Right lobe of liver (tissue), 6 donors: Measurements from ENCODE around the gene NAPA. TPM values are rescaled to one million over a fixed set of nuclear protein-coding genes. Genes with fewer than 3 reads are reported as not detected.

Experiments
- ATAC-seq, 4 donors: fragments of 200-7000 bp; cut with Tn5 transposase; one replicate each; pipeline ENCODE4 v1.9.1; 2020; ENCODE audit warnings: mild to moderate bottlenecking in 4 of 4, moderate library complexity in 4 of 4
- DNase-seq, 3 donors: peaks; one replicate each; pipeline ENCODE4 v3.0.0-alpha.2; 2020
- H3K27ac ChIP-seq, 3 donors: fragments of 200-600 bp; one replicate each; pipeline ENCODE4 v1.8.0; 2022
- H3K27me3 ChIP-seq, 2 donors: fragments of 200-600 bp; one replicate each; pipeline ENCODE4 v1.8.0; 2022
- H3K36me3 ChIP-seq, 4 donors: fragments of 200-600 bp; sonication (generic) in 1 of 4; one replicate each; pipeline versions ENCODE4 v1.5.1 to v1.8.0; 2017 to 2022; ENCODE audit warnings: control low read depth in 1 of 4
- H3K4me1 ChIP-seq, 4 donors: fragments of 200-600 bp; sonication (generic) in 1 of 4; one replicate each; pipeline versions ENCODE4 v1.5.1 to v1.8.0; 2017 to 2022; ENCODE audit warnings: control low read depth in 1 of 4
- H3K4me3 ChIP-seq, 3 donors: fragments of 200-600 bp; one replicate each; pipeline ENCODE4 v1.8.0; 2022
- H3K9me3 ChIP-seq, 4 donors: fragments of 200-600 bp; sonication (generic) in 1 of 4; one replicate each; pipeline versions ENCODE4 v1.5.1 to v1.8.0; 2017 to 2022; ENCODE audit warnings: control low read depth in 1 of 4
- CTCF ChIP-seq, 4 donors: fragments of 200-600 bp in 3 of 4; fragments of 450-650 bp in 1 of 4; IDR thresholded peaks; one replicate each; pipeline versions ENCODE4 v1.5.1 to v1.8.0; 2016 to 2022; ENCODE audit warnings: antibody characterized with exemption in 4 of 4, mild to moderate bottlenecking in 2 of 4
- POLR2A ChIP-seq: fragments of 450-650 bp; IDR thresholded peaks from one replicate; pipeline ENCODE4 v1.6.1; 2017; ENCODE audit warnings: antibody characterized with exemption, mild to moderate bottlenecking
- WGBS: methylation state at CpG from one replicate; pipeline ENCODE4 v1.1.6; 2018; ENCODE audit warnings: low coverage, low lambda C conversion rate; ENCODE audit not compliant: insufficient coverage; ENCODE audit errors: missing lambda C conversion rate; 5-methylcytosine and 5-hydroxymethylcytosine counted together
- intact Hi-C, 2 donors: fragments of 100-400 bp; cut with DNase I; formaldehyde crosslinking; loops; one replicate each; pipeline versions ENCODE4 v1.11.2 to v1.14.1; 2022
- total RNA-seq, 6 experiments: library from RNA; depleted of rRNA in 2 of 6; stranded (reverse); fragments of >200 nt in 2 of 6; fragmentation: NEBNext Ultra II Directional in 3 of 6; extraction: Animal tissue kit (Norgen Biotek cat#: 25700) in 3 of 6; gene quantifications; one replicate each; pipeline versions ENCODE4 v1.1.0 to v1.2.4, GENCODE V29; 2016 to 2023
- donor health status: DM: no; HTN: yes; CAD: no.
- donor health status: DM: no; HTN: no; CAD: no.
- donor health status: DM: no; HTN: no; CAD: no.
- donor health status: DM: no; HTN: yes; CAD: no.
- donor health status: DM: no; HTN: yes; CAD: no.

Gene NAPA
- total RNA-seq, 6 experiments from 2014 or later = 83.0 to 179 (median 96.0) TPM

GRCh38 chr19:47469719-47470118 is 45.1 kb downstream of the NAPA start:
- intact Hi-C loops = no loop called here
- Histone ChIP-seq H3K9me3 (no peaks in the 10 kb centered on the region), H3K4me1 (no peaks in the 10 kb centered on the region), H3K4me3 (no peak overlapping the region), H3K27me3 (no peaks in the 10 kb centered on the region), H3K36me3 (no peaks in the 10 kb centered on the region), H3K27ac (no peak overlapping the region)
- TF ChIP-seq CTCF (IDR thresholded peaks at IDR 0.05) (no peak), POLR2A (no peak)
- ATAC-seq (no peak), DNase-seq (peak in 1 of 3 donors; percentile 24)
- 13% methylated on average over 6 of the region's 12 CpGs for WGBS

GRCh38 chr19:47469363-47469700 is 45.5 kb downstream of the NAPA start:
- H3K4me3 ChIP-seq = no peak overlapping the region
- no peaks in the 10 kb centered on the region for H3K9me3 ChIP-seq
- intact Hi-C loops = no loop called here
- H3K4me1 ChIP-seq = no peaks in the 10 kb centered on the region
- no peak overlapping the region for H3K27ac ChIP-seq
- no peaks in the 10 kb centered on the region for H3K27me3 ChIP-seq
- no peak for TF ChIP-seq CTCF (IDR thresholded peaks at IDR 0.05)
- no peak for TF ChIP-seq POLR2A
- no peak for ATAC-seq
- peak in 1 of 3 donors; percentile 23 for DNase-seq
- WGBS = 5% methylated on average over 3 of the region's 6 CpGs
- H3K36me3 ChIP-seq = no peaks in the 10 kb centered on the region

- H3K4me3 ChIP-seq = no peak overlapping the region
- no peaks in the 10 kb centered on the region for H3K27me3 ChIP-seq
- H3K36me3 ChIP-seq = no peaks in the 10 kb centered on the region
- no peaks in the 10 kb centered on the region for H3K4me1 ChIP-seq
- intact Hi-C loops = no loop called here
- 38% methylated on average over 9 of the region's 9 CpGs for WGBS
- H3K27ac ChIP-seq = no peak overlapping the region
- ATAC-seq = no peak
- DNase-seq = peak in 1 of 3 donors; percentile 21
- H3K9me3 ChIP-seq = no peaks in the 10 kb centered on the region
- TF ChIP-seq POLR2A (no peak), CTCF (IDR thresholded peaks at IDR 0.05) (no peak)
Measured at GRCh38 chr19:47467914-47468313, 46.9 kb downstream of the NAPA start.

GRCh38 chr19:47465957-47466356 is 48.9 kb downstream of the NAPA start:
- intact Hi-C loops = no loop called here
- H3K9me3 ChIP-seq = no peaks in the 10 kb centered on the region
- H3K27ac ChIP-seq = no peak overlapping the region
- whole genome bisulfite sequencing = 61% methylated on average over 6 of the region's 27 CpGs
- no peak overlapping the region for H3K4me3 ChIP-seq
- no peaks in the 10 kb centered on the region for H3K36me3 ChIP-seq
- H3K27me3 ChIP-seq = no peaks in the 10 kb centered on the region
- no peak for DNase-seq
- no peaks in the 10 kb centered on the region for H3K4me1 ChIP-seq
- TF ChIP-seq POLR2A (no peak), CTCF (IDR thresholded peaks at IDR 0.05) (no peak)
- no peak for ATAC-seq
